HG03064 (cell line): ENCODE data around the gene ABI2.
"Not testable (repeated sequence)": the region's sequence is repeated elsewhere in the genome, so short reads cannot be mapped to it uniquely, and the experiment has no call there.

Source experiments
- ATAC-seq: cut with Tn5 transposase; IDR thresholded peaks from one replicate; pipeline ENCODE4 v1.9.1; 2021; ENCODE audit warnings: low read depth; ENCODE audit not compliant: unreplicated experiment

ABI2 gene

DNA sequence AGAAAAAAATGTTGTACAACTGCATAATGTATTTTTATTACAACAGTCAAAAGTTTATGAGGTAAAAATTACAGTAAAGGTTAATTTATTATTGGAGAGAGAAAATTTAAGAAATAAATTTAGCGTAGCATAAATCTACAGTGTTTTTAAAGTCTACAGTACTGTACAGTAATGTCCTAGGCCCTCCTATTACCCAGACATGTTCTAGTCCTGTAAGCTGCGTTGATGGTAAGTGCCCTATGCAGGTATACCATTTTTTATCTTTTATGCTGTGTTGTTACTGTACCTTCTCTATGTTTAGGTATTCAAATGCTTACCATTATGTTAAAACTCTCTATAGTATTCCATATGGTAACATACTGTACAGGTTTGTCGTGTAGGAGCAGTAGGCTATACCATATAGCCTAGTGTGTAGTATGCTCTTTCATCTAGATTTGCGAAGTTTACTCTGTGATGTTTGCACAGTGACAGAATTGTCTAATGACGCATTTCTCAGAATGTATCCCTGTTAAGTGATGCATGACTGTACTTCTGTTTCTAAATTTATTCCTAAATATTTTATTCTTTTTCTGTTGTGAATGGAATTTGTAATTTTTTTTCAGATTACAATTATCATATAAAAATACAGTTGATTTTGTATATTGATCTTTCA, 24.5 kb downstream of the ABI2 start:
- no peak for ATAC-seq

DNA sequence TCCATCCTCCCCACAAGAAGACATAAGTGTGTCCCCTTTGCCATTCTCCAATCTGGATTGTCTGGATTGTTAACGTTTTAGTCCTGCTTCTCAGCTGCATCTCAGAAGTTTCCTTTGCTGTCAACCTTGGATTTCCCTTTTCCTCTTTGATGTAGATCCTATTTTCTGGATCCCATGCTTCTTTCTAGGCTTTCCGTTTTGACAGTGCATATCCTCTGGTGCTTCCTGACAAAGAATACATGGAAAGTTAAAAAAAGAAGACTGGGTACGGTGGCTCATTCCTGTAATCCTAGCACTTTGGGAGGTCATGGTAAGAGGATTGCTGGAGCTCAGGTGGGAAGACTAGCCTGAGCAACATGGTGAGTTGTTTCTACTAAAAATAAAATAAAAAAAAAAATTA, 26.8 kb downstream of the ABI2 start:
- no peak for ATAC-seq

GRCh38 chr2:203359450-203359849, 31.3 kb downstream of the ABI2 start:
- ATAC-seq: no peak

DNA sequence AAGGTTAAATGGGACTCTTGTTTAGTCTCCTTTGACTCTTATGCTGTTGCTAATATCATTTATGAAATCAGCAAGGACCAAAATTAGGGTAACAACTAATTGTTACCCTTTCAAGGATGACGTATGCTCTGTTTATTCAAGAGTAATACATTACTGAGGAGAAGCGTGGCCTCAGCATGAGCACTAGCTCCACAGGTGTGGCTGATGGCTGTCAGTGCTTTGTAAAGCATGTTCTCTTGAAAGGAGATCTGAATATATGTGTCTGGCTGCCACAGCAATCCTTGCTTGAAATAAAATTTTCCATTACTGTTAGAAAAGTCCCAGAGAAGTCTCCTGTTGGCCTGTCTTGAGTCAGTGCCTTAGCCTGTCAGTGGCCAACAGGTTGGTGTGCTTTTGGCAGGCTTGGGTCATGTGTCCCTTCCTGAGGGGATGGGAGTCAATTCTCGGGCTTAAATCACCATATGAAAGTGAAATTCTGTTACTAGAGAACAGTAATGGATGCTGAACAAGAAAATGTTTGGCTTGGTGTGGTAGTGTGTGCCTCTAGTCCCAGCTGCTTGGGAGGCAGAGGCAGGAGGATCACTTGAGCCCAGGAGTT, 32.7 kb downstream of the ABI2 start:
- ATAC-seq: no peak

DNA sequence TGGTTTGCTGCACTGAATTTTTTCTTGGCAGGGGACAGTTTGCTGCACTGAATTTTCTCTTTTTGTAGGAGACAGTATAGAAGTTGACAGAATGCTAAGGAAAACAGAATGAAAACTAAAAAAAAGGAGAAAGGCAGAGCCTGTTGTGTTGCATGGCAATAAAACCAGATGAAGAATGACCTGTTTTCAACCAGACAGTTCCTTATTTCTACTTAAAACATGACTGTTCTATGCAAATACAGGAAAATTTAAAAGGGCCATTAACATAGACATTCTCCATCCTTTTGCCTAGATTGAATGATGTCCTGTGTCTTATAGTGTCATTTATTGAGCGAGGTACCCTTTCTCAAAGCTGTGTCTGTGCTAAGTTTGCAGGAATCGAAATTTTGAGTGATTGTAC, 33.3 kb downstream of the ABI2 start:
- no peak for ATAC-seq

GRCh38 chr2:203361922-203362321, 33.7 kb downstream of the ABI2 start:
- no peak for ATAC-seq

DNA sequence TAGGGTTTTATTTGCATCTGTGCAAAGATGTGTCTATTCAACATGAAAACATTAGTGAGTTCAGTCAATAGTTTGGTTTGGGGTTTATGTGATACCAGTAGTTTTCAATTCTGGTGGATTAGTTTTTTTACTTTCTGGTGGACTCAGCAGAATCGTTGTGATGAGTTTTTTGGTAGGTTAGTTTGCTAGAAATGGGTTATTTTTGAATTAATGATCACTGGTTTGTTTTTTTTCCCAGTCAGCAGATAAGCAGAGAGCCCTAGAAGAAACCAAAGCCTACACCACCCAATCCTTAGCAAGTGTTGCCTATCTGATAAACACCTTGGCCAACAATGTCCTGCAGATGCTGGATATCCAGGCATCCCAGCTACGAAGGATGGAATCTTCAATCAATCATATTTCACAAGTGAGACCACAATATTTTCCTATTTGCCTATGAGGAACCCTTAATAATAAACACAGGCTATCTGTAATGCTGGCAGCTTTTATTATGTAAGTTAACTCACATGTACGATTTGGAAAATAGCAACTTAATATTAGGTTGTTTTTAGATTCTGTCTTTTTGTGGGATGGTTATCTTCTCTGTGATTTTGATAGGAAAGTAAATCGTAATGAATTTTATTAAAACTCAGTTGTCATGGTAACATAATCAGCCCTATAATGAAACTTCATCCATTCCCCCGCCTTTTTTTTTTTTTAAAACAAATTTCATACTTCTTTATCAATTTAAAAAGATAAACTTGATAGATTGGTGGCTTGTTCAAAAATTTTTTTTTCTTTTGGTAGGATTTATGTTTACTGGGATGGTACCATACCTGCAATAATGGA, 38.7 kb downstream of the ABI2 start:
- ATAC-seq: no peak

- ATAC-seq: not testable (repeated sequence)
These were observed 44.5 kb downstream of the ABI2 start for GRCh38 chr2:203372706-203373105.

- no peak for ATAC-seq
These were observed 48.0 kb downstream of the ABI2 start for GRCh38 chr2:203376173-203376572.

- ATAC-seq: no peak
These were observed 51.0 kb downstream of the ABI2 start for GRCh38 chr2:203379156-203379555.

GRCh38 chr2:203383038-203383437, 54.8 kb downstream of the ABI2 start:
- ATAC-seq: no peak

DNA sequence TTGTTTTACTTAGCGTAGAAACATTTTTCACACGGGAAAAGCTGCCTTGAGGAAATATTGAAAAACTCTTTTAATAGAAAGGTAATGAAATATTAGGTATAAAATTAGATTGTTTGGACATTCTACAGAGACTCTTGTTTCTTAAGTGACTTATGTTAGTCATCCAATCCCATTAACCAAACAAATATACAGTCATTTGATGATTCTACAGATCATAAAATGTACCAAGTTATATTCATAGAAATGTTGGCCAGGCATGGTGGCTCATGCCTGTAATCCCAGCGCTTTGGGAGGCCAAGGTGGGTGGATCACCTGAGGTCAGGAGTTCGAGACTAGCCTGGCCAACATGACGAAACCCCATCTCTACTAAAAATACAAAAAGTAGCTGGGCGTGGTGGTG, 60.0 kb downstream of the ABI2 start:
- not testable (repeated sequence) for ATAC-seq

DNA sequence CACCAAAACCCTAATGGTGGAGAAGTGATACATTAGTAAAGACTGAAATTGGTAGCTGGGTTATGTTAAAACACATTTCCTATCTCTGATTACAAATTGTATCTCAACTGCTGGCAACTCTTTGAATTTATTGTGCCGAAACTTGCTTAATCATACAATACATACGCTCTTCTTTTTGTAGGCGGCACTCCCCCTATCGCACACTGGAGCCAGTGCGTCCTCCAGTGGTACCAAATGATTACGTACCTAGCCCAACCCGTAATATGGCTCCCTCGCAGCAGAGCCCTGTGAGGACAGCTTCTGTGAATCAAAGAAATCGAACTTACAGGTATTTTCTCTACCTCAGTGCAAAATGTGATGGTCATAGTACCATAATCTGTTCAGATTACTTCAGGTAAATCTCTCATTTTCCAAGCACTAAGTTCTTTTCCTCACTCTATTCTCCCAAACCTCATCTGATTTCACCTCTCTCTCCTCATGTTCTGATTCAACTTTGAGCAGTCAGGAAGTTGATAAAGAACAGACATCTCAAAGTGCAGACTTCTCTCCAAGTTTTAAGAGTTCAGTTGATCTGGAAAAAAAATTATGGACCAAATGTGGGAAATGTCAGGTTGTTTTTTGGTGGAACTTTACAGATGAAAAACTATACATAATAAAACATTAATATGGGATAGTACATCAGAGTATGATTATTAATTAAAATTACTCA, 66.5 kb downstream of the ABI2 start:
- no peak for ATAC-seq

GRCh38 chr2:203395858-203396257, 67.7 kb downstream of the ABI2 start:
- ATAC-seq: no peak

- no peak for ATAC-seq
These were observed 68.5 kb downstream of the ABI2 start for GRCh38 chr2:203396667-203397066.

DNA sequence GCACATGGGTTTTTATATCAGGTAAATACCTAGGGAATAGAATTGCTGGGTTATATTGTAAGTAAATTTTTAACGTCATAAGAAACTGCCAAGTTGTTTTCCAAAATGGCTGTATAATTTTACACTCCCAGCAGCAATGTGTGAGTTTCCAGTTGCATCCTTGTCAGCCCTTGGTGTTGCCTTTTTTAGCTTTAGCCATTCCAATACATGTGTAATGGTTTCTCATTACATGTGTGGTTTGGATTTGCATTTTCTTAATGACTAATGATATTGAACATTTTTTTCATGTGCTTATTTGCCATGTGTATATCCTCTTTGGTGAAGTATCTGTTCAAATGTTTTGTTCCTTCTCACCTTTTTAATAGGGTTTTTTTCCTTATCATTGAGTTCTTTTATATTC, 70.8 kb downstream of the ABI2 start:
- ATAC-seq: no peak

GRCh38 chr2:203400805-203401585, 72.8 kb downstream of the ABI2 start:
- ATAC-seq: no peak

- ATAC-seq: no peak
These were observed 76.8 kb downstream of the ABI2 start for GRCh38 chr2:203404996-203405395.

DNA sequence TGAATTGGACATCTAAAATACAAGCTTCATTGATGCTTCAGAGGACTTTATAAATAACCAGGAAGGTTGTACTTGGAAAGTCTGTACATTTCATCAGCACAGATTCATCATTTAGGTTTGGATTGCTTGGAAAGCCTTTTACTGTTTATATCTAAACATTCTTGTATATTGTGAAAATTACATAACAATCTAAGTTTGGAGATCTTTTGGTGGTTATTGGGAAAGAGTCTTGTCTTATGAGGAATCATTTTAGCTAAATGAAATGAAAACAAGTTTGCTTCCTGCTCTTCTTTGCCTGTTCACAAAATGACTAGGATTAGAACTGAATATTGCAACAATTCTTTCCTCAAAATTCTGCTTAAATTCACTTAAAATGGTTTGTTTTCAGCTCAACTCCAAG, 79.3 kb downstream of the ABI2 start:
- no peak for ATAC-seq

GRCh38 chr2:203412546-203413331, 84.5 kb downstream of the ABI2 start:
- peak; percentile 59 for ATAC-seq
